HG02885 (cell line): ENCODE measurements around the gene GRIK3.
"Not testable (repeated sequence)": the region's sequence is repeated elsewhere in the genome, so short reads cannot be mapped to it uniquely, and the experiment has no call there.

ENCODE experiments used
- ATAC-seq: cut with Tn5 transposase; IDR thresholded peaks from one replicate; pipeline ENCODE4 v1.9.1; 2021; ENCODE audit warnings: mild to moderate bottlenecking; ENCODE audit not compliant: unreplicated experiment, poor library complexity

Gene GRIK3

GRCh38 chr1:36950604-36951291, 83.6 kb downstream of the GRIK3 start:
- ATAC-seq, result no peak

- ATAC-seq, result no peak
Measured at GRCh38 chr1:36948606-36949005, 85.7 kb downstream of the GRIK3 start.

DNA sequence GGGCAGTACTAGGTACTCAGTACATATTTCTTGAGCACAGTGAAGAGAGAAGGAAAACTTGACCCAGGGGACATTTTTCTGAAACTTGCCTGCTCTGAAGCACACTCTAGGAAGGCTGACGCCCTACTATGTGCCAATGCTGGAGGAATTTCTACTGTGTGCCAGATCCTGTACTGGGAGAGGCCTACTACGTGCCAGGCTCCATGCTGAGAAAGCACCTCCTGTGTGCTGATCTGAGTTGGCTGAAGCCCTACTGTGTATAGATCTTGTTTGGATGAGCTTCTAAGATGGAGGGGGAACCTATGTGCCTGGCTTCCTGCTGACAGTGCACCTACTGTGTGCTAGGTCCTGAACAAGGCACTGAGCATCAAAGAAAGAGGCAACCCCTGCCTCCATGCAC, 86.2 kb downstream of the GRIK3 start:
- ATAC-seq, result no peak

GRCh38 chr1:36947384-36947783, 86.9 kb downstream of the GRIK3 start:
- ATAC-seq, result no peak

- no peak for ATAC-seq
Measured at GRCh38 chr1:36944883-36945282, 89.4 kb downstream of the GRIK3 start.

DNA sequence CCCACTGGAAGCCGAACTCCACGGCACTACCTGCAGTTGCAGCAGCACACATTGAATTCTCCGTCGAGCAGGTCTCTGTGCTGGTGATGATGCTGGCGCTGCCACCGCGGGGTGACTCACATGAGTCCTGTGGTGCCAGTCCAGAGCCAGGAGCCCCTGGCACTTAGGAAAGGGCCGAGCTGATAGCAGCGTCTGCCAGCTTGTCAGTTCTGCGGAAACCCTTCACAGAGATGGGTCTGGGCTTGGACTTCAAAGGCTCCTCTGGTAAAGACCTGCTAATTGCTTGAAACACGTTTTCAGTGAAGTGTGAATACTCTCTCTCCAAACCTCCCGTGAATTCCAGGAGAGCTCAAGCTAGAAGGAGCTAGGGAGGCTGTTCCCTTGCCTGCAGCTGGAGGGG, 92.2 kb downstream of the GRIK3 start:
- ATAC-seq, result no peak

DNA sequence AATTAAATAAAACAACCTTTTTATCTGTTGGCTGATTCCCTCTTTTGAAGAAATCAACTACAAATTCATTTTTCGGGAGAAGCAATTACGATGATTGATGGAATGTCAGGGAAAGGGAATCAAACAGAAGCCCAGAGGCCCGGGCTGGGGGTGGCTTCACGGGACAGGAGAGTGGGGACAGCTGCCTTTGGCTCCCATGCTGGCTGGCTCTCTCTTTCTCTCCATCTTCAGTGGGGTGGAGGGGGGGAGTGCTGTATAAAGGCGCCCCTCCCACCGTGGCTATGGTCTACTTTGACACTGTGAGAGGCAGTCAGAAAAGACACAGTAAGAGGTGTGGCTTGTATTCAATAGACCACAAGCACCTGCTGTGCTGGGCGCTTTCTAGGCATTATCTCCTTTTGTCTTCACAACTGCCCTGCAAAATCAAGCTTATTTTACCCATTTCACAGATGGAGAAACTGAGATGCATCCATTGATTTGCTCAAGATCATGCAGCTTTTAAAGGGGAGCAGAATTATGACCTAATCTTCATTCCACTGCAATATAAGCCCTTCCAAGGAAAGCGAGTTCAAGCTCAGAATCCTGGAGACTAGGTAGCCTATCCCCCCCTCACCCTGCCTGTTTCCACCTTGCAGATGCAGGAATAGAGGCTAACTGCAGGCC, 92.9 kb downstream of the GRIK3 start:
- ATAC-seq, result no peak

DNA sequence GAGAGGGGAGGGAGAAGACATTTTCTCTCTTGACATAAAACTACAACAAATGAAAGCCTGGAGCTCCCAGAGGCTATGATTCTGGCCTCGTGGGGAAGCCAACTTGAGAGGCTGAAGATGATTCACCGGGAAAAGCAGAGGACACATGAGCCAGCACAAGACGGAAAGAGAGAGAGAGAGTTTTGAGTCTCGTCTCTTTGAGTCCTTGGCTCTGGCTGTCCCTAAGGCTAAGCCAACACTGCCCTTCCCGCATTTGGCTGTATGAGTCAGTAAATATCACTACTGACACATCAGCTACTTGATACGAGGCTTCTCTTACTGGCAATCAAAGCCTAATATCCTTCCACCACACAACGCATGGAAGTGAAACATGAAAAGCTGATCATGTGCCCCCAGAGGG, 95.5 kb downstream of the GRIK3 start:
- ATAC-seq, result no peak

- no peak for ATAC-seq
Measured at GRCh38 chr1:36937371-36937770, 96.9 kb downstream of the GRIK3 start.

- no peak for ATAC-seq
Measured at GRCh38 chr1:36934061-36934460, 100.3 kb downstream of the GRIK3 start.

DNA sequence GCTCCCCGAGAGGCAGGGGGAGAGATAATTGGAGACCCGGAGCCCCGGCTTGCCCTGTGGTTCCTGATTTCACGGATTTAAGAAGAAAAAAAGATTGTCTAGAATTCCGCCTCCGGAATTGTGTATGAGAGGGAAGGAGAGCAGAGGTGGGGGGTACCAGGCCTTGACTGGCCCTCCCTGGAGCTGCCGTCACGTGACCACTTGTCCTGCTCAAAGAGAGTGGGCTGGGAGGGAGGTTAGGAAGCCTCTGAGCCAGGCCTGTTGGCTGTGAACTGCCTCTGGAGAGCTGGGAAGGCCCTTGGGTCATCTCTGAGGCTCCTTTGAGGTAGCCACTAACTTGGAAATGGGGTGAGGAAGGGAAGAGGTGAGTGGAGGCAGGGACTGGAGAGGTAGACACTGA, 106.5 kb downstream of the GRIK3 start:
- ATAC-seq, result no peak

DNA sequence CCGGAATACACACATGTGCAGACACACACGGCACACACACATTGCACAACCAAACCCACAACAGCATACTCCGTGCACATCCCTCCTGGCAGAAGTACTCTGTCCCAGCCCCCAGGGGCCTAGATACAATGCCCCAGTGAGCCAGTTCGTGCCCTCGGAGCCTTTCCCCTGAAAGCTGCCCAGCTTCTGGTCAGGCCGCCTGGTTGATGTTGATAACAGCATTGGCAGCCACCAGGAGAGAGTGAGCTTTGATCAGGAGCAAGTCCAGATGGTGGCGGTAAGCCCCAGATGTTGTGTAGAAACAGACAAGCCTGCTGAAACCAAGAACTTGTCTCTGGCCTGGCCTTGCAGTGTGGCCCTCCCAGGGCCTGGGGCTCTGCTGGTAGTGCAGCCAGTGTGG, 109.1 kb downstream of the GRIK3 start:
- no peak for ATAC-seq

DNA sequence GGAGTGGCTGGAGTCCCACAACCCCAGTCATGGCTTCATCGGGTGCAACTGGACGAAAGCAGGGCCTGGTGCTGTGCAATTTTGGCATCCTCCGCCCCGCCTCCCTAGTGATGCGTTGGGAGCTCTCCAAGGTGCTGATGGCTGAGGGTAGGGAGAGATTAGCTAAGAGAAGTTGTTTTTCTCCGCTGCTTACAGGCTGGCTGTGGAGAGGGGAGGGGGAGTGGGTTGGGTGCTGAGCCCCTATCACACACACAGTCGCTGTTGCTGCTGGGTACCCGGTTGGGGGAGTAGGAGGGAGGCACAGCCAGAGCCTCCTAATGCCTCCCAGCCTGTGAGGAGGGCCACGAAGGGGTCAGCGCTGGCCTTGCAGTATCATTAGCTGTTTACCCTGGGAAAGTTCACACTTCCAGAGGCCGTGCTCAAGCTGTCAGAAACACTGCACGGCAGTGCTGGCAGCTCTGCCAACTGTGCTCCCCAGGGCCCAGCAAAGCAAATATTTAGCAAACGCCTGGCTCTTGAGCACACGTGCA, 110.0 kb downstream of the GRIK3 start:
- ATAC-seq, result no peak

GRCh38 chr1:36922593-36923426, 111.5 kb downstream of the GRIK3 start:
- no peak for ATAC-seq

DNA sequence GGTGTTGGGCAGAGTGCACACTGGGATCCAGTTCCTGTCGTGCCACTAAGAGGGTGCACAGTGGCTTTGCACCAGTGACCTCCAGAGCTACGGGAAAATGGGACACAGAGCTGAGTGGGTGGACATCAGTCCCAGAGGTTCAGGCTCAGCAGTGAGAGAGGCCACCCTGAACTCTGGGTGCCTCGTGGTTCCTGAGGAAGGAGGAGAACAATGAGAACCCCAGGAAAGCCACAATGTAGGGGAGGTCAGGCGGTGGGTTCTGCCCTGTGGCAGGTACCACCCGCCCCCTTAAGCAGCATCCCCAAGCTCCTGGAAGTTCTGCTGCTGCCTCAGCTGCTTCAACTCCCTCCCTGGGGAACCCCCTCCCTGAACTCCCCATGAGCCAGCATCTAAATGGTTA, 112.2 kb downstream of the GRIK3 start:
- ATAC-seq, result no peak

GRCh38 chr1:36920801-36921405, 113.4 kb downstream of the GRIK3 start:
- no peak for ATAC-seq

GRCh38 chr1:36920371-36920770, 113.9 kb downstream of the GRIK3 start:
- ATAC-seq, result no peak

GRCh38 chr1:36919491-36920145, 114.7 kb downstream of the GRIK3 start:
- no peak for ATAC-seq

DNA sequence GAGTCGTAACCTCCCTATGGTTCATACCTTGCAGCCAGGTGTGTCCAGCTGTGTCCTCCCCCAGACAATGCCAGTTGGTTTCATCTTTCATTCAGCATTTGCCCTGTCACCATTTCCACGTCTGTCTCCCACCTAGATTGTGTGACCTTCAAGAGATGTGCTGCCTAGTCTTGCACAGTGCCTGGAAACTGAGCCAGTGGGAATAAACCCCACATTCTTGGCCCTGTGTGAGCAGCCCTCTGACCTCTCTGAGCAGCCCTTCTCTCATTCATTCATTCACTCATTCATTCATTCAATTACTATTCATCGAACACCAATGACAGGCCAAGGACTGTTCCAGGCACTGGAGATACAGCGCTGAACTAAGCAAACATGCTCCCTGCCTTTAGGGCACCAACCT, 115.7 kb downstream of the GRIK3 start:
- ATAC-seq, result no peak

DNA sequence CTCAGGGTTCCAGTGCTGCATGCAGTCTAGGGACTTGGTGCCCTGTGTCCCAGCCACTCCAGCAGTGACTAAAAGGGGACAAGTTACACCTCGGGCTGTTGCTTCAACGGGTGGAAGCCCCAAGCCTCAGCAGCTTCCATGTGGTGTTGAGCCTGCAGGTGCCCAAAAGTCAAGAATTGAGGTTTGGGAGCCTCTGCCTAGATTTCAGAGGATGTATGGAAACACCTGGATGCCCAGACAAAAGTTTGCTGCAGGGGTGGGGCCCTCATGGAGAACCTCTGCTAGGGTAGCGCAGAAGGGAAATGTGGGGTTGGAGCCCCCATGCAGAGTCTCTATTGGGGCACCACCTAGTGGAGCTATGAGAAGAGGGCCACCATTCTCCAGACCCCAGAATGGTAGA, 117.8 kb downstream of the GRIK3 start:
- not testable (repeated sequence) for ATAC-seq
